Measurements from ENCODE around the gene USP15. TPM values are rescaled to one million over a fixed set of nuclear protein-coding genes. Genes with fewer than 3 reads are reported as not detected.
A peak's percentile ranks its signal among the peaks of the same experiment; 100 is the strongest.

Gene USP15
- total RNA-seq, 3 donors from 2014 or later: 62.5 to 78.3 (median 64.3) TPM

- DNase-seq: no peak
- Histone ChIP-seq H3K4me3 (no peak overlapping the region), H3K4me1 (ENCODE audit: low read depth) (no peaks in the 10 kb centered on the region), H3K36me3 (ENCODE audit: low read depth) (no peaks in the 10 kb centered on the region), H3K9me3 (peaks cover 7% of the 10 kb centered on the region)
- peak; percentile 59 for ATAC-seq
- TF ChIP-seq CTCF (IDR thresholded peaks at IDR 0.05): no peak
- intact Hi-C loops (cut with DNase I, micrococcal nuclease): no loop called here
Measured at GRCh38 chr12:62291864-62292760, 31.9 kb downstream of the USP15 start.

- TF ChIP-seq CTCF (IDR thresholded peaks at IDR 0.05): no peak
- Histone ChIP-seq H3K36me3 (ENCODE audit: low read depth) (no peaks in the 10 kb centered on the region), H3K4me1 (ENCODE audit: low read depth) (no peaks in the 10 kb centered on the region), H3K4me3 (no peak overlapping the region), H3K9me3 (peaks cover 7% of the 10 kb centered on the region)
- intact Hi-C loops (cut with DNase I, micrococcal nuclease): no loop called here
- ATAC-seq: peak; percentile 25
- DNase-seq: no peak
Measured at GRCh38 chr12:62292761-62293344, 32.6 kb downstream of the USP15 start.

DNA sequence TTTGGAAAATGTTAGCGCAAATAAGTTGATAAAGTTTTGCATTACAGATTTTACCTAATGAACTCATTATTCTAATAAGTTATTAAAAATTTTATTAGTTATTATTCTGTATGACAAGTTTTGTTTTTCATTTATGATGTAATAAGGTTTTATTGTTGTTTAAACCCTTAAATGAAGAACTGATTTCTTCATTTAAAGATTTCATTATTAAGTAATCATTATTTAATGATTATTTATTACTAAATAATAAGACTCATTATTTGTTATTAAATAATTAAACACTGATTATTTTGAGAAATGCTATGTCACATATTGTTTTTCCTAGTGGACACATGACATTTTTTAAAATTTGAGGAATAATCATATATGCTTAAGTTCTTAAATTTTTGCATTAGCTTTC lies 34.2 kb downstream of the USP15 start:
- DNase-seq (no peak), ATAC-seq (no peak)
- no peaks in the 10 kb centered on the region for H3K4me1 ChIP-seq (ENCODE audit: low read depth)
- H3K9me3 ChIP-seq: peaks cover 7% of the 10 kb centered on the region
- H3K36me3 ChIP-seq (ENCODE audit: low read depth): no peaks in the 10 kb centered on the region
- TF ChIP-seq CTCF (IDR thresholded peaks at IDR 0.05): no peak
- no peak overlapping the region for H3K4me3 ChIP-seq
- intact Hi-C loops (cut with DNase I, micrococcal nuclease): no loop called here

- H3K9me3 ChIP-seq: no peaks in the 10 kb centered on the region
- H3K4me1 ChIP-seq (ENCODE audit: low read depth): no peaks in the 10 kb centered on the region
- no peak for TF ChIP-seq CTCF (IDR thresholded peaks at IDR 0.05)
- DNase-seq: no peak
- H3K36me3 ChIP-seq (ENCODE audit: low read depth): no peaks in the 10 kb centered on the region
- intact Hi-C loops (cut with DNase I, micrococcal nuclease): no loop called here
- no peak for ATAC-seq
- no peak overlapping the region for H3K4me3 ChIP-seq
Measured at GRCh38 chr12:62296001-62296400, 35.8 kb downstream of the USP15 start.

- no peak for DNase-seq
- intact Hi-C loops (cut with DNase I, micrococcal nuclease): no loop called here
- ATAC-seq: no peak
- Histone ChIP-seq H3K36me3 (ENCODE audit: low read depth) (no peaks in the 10 kb centered on the region), H3K4me3 (no peak overlapping the region), H3K4me1 (ENCODE audit: low read depth) (no peaks in the 10 kb centered on the region), H3K9me3 (no peaks in the 10 kb centered on the region)
- no peak for TF ChIP-seq CTCF (IDR thresholded peaks at IDR 0.05)
Measured at GRCh38 chr12:62297321-62297720, 37.1 kb downstream of the USP15 start.

Measured in mucosa of descending colon (tissue), 3 donors.